Measurements from ENCODE around the gene YY1AP1. TPM values are rescaled to one million over a fixed set of nuclear protein-coding genes. Genes with fewer than 3 reads are reported as not detected.
A peak's percentile ranks its signal among the peaks of the same experiment; 100 is the strongest.
"Not testable (repeated sequence)": the region's sequence is repeated elsewhere in the genome, so short reads cannot be mapped to it uniquely, and the experiment has no call there.

Gene YY1AP1
- 62.6 TPM for total RNA-seq
- long read RNA-seq, transcript YY1AP1-212 (11 exons, 2,654 nt): major isoform, 13 of 56 reads
- long read RNA-seq, transcript YY1AP1-205 (11 exons, 2,663 nt): minor isoform, 6 of 56 reads
- long read RNA-seq, partial matches to known transcripts: 15 of 56 reads
- long read RNA-seq, other reads (novel, unspliced or antisense): 18 of 56 reads

- DNase-seq (ENCODE audit: missing footprints): peak; percentile 95
- intact Hi-C loops (cut with DNase I): no loop called here
- ATAC-seq: peak; percentile 97
Observed at GRCh38 chr1:155688324-155689080, at the start of gene YY1AP1. YY1AP1 (minus strand) TSS chr1:155688774; CDS start chr1:155680436, 8,338 bp downstream.

DNA sequence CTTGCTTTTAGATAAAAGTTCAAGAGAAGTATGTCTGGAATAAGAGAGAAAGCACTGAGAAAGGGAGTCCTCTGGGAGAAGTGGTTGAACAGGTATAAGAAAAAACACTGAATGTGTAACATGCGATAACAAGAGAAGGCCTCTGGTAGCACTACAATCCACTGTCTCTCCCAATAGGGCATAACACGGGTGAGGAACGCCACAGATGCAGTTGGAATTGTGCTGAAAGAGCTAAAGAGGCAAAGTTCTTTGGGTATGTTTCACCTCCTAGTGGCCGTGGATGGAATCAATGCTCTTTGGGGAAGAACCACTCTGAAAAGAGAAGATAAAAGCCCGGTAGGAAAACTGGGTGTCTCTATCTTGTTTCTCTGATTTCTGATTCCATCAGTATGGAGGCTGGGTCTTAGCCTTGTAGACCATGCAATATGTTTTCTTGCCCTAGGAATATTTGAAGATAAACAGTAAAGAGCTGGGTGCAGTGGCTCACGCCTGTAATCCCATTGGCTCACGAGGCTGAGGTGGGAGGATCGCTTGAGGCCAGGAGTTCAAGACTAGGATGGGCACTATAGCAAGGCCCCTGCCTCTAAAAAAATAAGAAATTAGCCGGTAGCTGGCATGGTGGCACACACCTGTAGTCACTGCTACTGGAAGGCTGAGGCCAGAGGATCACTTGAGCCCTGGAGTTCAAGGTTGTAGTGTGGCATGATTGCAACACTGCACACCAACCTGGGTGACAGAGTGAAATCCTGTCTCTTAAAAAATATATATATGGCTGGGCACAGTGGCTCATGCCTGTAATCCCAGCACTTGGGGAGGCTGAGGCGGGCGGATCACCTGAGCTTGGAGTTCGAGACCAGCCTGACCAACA lies 40.7 kb upstream of the YY1AP1 start:
- no peak for DNase-seq (ENCODE audit: missing footprints)
- no peak for ATAC-seq
- intact Hi-C loops (cut with DNase I): no loop called here

DNA sequence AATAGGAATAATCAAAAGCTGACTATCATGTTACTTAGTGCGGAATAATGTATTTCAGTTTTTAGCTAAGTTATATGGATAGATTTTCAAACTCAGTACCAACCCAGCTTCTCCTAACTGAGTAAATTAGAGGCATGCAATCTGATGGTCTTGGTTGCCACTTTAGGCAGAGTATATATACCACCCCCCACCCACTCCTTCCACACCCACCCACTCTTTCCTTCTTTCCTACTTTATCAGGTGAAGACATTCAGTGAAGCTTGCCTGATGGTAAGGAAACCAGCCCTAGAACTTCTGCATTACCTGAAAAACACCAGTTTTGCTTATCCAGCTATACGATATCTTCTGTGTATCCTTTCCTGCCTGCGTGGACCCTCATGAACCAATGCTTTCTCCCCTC lies 36.6 kb upstream of the YY1AP1 start:
- intact Hi-C loops (cut with DNase I): no loop called here
- ATAC-seq: no peak
- no peak for DNase-seq (ENCODE audit: missing footprints)

GRCh38 chr1:155719703-155720102 lies 31.1 kb upstream of the YY1AP1 start:
- DNase-seq (ENCODE audit: missing footprints) (no peak), ATAC-seq (no peak)
- intact Hi-C loops (cut with DNase I): no loop called here

GRCh38 chr1:155718524-155719115 lies 30.0 kb upstream of the YY1AP1 start:
- ATAC-seq; DNase-seq (ENCODE audit: missing footprints); intact Hi-C loops (cut with DNase I): not testable (repeated sequence)

DNA sequence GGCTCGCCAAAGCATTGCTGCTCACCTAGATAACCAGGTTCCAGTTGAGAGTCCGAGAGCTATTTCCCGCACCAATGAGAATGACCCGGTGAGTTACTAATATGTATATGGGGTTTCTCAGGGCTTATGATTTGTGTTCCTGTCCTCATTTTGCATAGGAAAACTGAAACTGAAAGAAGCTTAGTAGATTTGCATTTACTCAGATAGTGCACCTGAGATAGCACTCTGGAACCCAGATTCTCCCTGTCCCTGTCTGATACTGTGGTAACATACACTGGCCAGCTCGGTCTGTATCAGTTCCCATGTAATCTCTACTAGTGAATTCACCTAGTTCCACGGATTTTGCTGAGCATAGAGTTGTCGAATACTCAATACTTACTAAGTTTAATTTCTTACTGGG lies 28.5 kb upstream of the YY1AP1 start:
- intact Hi-C loops (cut with DNase I): no loop called here
- ATAC-seq (no peak), DNase-seq (ENCODE audit: missing footprints) (no peak)

DNA sequence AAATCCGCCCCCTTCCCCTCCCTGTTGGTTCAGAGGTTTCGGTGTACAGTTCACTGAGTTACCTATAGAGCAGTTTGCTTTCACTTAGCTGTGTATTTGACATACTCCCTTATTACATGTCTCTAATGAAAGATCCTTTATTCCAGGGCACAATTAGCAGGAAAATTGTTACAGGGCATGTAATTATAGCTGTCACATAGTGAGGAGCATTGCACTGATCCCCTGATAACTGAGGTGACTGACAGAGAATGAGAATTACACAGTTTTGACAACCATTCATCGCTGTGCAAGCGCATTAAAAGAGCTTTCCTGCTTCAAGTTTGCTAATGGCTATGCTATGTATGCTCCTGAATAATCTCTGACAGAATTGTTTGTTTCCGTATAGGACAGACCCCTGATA lies 27.2 kb upstream of the YY1AP1 start:
- intact Hi-C loops (cut with DNase I): no loop called here
- DNase-seq (ENCODE audit: missing footprints) (no peak), ATAC-seq (no peak)

DNA sequence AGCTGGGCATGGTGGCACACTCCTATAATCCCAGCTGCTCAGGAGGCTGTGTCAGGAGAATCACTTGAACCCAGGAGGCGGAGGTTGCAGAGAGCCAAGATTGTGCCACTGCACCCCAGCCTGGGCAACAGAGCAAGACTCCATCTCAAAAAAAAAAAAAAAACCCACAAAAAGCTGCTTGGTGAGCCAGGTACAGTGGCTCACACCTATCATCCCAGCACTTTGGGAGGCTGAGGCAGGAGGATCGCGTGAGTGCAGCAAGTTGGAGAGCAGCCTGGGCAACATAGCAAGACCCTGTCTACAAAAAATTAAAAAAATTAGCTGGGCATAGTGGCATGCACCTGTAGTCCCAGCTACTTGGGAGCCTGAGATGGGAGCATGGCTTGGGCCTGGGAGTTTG lies 26.5 kb upstream of the YY1AP1 start:
- ATAC-seq; DNase-seq (ENCODE audit: missing footprints); intact Hi-C loops (cut with DNase I): not testable (repeated sequence)

DNA sequence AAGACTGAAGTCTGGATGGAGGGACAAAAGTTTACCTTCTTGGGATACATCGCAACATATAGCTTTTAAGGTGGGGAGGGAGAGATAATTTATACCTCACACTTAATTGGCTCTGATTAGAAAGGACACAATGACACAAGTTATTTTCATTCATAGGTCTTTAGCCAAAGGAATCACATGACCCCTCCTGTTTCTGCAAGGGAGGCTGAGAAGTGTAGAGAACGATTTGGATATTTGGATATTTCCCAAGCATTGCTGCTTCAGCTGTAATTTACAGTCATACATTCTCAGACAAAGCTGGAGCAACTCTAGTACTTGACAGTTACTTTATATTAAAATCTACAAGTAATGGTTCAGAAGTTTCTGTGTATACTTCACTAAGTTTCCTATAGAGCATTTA lies 24.5 kb upstream of the YY1AP1 start:
- DNase-seq (ENCODE audit: missing footprints) (no peak), ATAC-seq (peak; percentile 64)
- intact Hi-C loops (cut with DNase I): no loop called here

DNA sequence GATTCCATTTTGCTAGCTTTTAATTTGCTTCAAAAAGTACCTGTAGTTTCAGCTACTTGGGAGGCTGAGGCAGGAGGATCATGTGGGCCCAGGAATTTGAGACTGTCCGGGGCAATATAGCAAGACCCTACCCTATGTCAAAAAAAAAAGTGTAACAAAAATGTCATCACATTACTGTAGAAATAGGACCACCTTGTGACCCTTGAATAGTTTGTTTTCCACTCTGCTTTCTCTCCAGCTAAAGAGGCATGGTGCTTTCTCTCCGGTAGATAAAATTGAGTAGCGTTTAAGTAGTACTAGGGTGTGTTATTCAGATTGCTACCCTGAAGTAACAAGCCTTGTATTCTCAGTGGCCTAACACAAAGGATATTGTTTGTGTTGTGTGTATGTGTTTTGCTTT lies 24.1 kb upstream of the YY1AP1 start:
- not testable (repeated sequence) for ATAC-seq

GRCh38 chr1:155711457-155711856 lies 22.9 kb upstream of the YY1AP1 start:
- DNase-seq (ENCODE audit: missing footprints); ATAC-seq; intact Hi-C loops (cut with DNase I): not testable (repeated sequence)

More for the DNA sequence above, 24.1 kb upstream of the YY1AP1 start:
- intact Hi-C loops (cut with DNase I); DNase-seq (ENCODE audit: missing footprints): not testable (repeated sequence)

GRCh38 chr1:155709391-155709790 lies 20.8 kb upstream of the YY1AP1 start:
- ATAC-seq (no peak), DNase-seq (ENCODE audit: missing footprints) (no peak)
- intact Hi-C loops (cut with DNase I): no loop called here

- ATAC-seq (no peak), DNase-seq (ENCODE audit: missing footprints) (no peak)
- intact Hi-C loops (cut with DNase I): no loop called here
Observed at GRCh38 chr1:155706139-155706538, 17.6 kb upstream of the YY1AP1 start.

DNA sequence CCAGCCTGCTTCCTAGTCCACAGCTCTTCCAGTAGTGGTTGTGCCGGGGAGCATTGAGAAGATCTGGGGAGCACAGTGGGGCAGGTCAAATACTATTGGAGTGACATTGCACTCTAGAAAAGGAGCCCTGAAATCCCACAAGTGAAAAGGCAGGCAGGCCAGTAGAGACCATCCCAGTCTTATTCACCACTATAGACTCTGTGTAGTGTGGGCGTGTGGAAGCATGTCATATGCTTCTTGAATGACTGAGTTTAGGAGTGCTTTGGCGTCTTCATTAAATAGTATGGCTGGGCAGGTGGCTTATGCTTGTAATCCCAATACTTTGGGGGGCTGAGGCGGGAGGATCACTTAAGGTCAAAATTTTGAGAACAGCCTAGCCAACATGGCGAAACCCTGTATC lies 15.8 kb upstream of the YY1AP1 start:
- ATAC-seq; DNase-seq (ENCODE audit: missing footprints); intact Hi-C loops (cut with DNase I): not testable (repeated sequence)

- no peak for DNase-seq (ENCODE audit: missing footprints)
- intact Hi-C loops (cut with DNase I): no loop called here
- no peak for ATAC-seq
Observed at GRCh38 chr1:155703216-155703615, 14.6 kb upstream of the YY1AP1 start.

- intact Hi-C loops (cut with DNase I); DNase-seq (ENCODE audit: missing footprints); ATAC-seq: not testable (repeated sequence)
Observed at GRCh38 chr1:155701675-155702074, 13.1 kb upstream of the YY1AP1 start.

GRCh38 chr1:155699062-155699461 lies 10.5 kb upstream of the YY1AP1 start:
- DNase-seq (ENCODE audit: missing footprints); intact Hi-C loops (cut with DNase I); ATAC-seq: not testable (repeated sequence)

DNA sequence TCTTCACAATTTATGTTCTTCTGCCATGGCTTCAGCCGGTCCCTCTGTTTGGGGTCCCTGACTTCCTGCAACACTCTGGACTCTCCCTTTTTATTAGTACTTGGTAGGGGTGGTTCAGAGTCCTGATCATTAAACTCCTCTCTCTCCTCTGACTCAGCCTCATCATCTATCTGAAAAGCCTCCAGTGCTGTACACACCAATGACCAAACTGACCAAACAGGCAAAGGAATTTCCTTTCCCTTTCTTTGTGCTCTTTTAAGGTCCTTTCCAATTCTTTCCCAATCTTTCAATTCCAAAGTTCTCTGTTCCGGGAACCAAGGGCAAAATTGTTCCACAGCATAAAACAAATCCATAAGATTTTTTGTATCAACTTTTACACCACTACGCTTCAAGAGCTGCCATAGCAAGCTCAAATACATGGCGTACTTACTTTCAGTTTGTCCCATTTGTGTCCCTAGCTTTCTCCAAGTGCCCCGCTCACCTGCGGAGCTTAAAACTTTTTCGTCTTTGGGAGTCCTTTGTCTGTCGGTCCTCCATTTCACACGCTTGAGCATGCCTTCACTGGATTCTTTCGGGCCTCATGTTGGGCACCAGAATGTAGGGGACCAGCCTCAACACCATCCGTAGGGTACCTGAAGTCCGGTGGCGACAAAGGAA lies 9.9 kb upstream of the YY1AP1 start:
- intact Hi-C loops (cut with DNase I): no loop called here
- no peak for DNase-seq (ENCODE audit: missing footprints)
- ATAC-seq: no peak
